Medulla oblongata (tissue), 1 donor: ENCODE measurements around the gene MEP1B.

Experiments
- DNase-seq: peaks from one replicate; pipeline ENCODE4 v3.0.0-alpha.2; 2015; ENCODE audit errors: extremely low spot score

The MEP1B gene

GRCh38 chr18:32267463-32267862, 77.6 kb downstream of the MEP1B start:
- no peak for DNase-seq
